ENCODE results near the gene CLEC16A.

Gene CLEC16A

GRCh38 chr16:11178424-11178823 lies 234.1 kb downstream of the CLEC16A start:
- TF ChIP-seq CEBPB (IDR thresholded peaks at IDR 0.05): no peak
- TF ChIP-seq TEAD4 (IDR thresholded peaks at IDR 0.05): no peak
- TF ChIP-seq RAD21 (IDR thresholded peaks at IDR 0.05; ENCODE audit: low read depth): no peak
- no peak for TF ChIP-seq FOXM1 (IDR thresholded peaks at IDR 0.05; ENCODE audit: borderline replicate concordance, low read depth)
- TF ChIP-seq TAF1 (IDR thresholded peaks at IDR 0.05; ENCODE audit: low read depth): no peak
- TF ChIP-seq MAX (IDR thresholded peaks at IDR 0.05): no peak
- TF ChIP-seq CREB1 (IDR thresholded peaks at IDR 0.05; ENCODE audit: low read depth): no peak
- no peak for TF ChIP-seq REST (IDR thresholded peaks at IDR 0.05; ENCODE audit: low read depth)
- no peak for TF ChIP-seq USF1 (IDR thresholded peaks at IDR 0.05)
- no peak for TF ChIP-seq ZBTB7A (IDR thresholded peaks at IDR 0.05; ENCODE audit: low read depth)
- TF ChIP-seq YY1 (IDR thresholded peaks at IDR 0.05; ENCODE audit: low read depth): no peak
- TF ChIP-seq NFIC (IDR thresholded peaks at IDR 0.05): no peak
- TF ChIP-seq EP300 (IDR thresholded peaks at IDR 0.05; ENCODE audit: borderline replicate concordance): no peak
- no peak for TF ChIP-seq TCF12 (IDR thresholded peaks at IDR 0.05; ENCODE audit: low read depth)
- no peak for TF ChIP-seq EGR1 (IDR thresholded peaks at IDR 0.05)

- TF ChIP-seq CREB1 (IDR thresholded peaks at IDR 0.05; ENCODE audit: low read depth) (no peak), EGR1 (IDR thresholded peaks at IDR 0.05) (no peak), ZBTB7A (IDR thresholded peaks at IDR 0.05; ENCODE audit: low read depth) (no peak)
These were observed 235.2 kb downstream of the CLEC16A start for GRCh38 chr16:11179574-11179973.

- TF ChIP-seq TCF12 (IDR thresholded peaks at IDR 0.05; ENCODE audit: low read depth) (no peak), RAD21 (IDR thresholded peaks at IDR 0.05; ENCODE audit: low read depth) (no peak), CREB1 (IDR thresholded peaks at IDR 0.05; ENCODE audit: low read depth) (no peak), USF1 (IDR thresholded peaks at IDR 0.05) (no peak), TAF1 (IDR thresholded peaks at IDR 0.05; ENCODE audit: low read depth) (no peak), FOXM1 (IDR thresholded peaks at IDR 0.05; ENCODE audit: borderline replicate concordance, low read depth) (no peak), MAX (IDR thresholded peaks at IDR 0.05) (no peak), NFIC (IDR thresholded peaks at IDR 0.05) (no peak)
These were observed 236.1 kb downstream of the CLEC16A start for GRCh38 chr16:11180489-11180888.

- TF ChIP-seq TEAD4 (IDR thresholded peaks at IDR 0.05): no peak
- TF ChIP-seq NFIC (IDR thresholded peaks at IDR 0.05): no peak
- no peak for TF ChIP-seq TCF12 (IDR thresholded peaks at IDR 0.05; ENCODE audit: low read depth)
- TF ChIP-seq CEBPB (IDR thresholded peaks at IDR 0.05): no peak
- no peak for TF ChIP-seq USF1 (IDR thresholded peaks at IDR 0.05)
- no peak for TF ChIP-seq MAX (IDR thresholded peaks at IDR 0.05)
- no peak for TF ChIP-seq EP300 (IDR thresholded peaks at IDR 0.05; ENCODE audit: borderline replicate concordance)
- no peak for TF ChIP-seq RAD21 (IDR thresholded peaks at IDR 0.05; ENCODE audit: low read depth)
- TF ChIP-seq EGR1 (IDR thresholded peaks at IDR 0.05): no peak
These were observed 237.0 kb downstream of the CLEC16A start for GRCh38 chr16:11181242-11181898.

- TF ChIP-seq FOXM1 (IDR thresholded peaks at IDR 0.05; ENCODE audit: borderline replicate concordance, low read depth) (no peak), EP300 (IDR thresholded peaks at IDR 0.05; ENCODE audit: borderline replicate concordance) (no peak), CREB1 (IDR thresholded peaks at IDR 0.05; ENCODE audit: low read depth) (no peak), TAF1 (IDR thresholded peaks at IDR 0.05; ENCODE audit: low read depth) (no peak), TCF12 (IDR thresholded peaks at IDR 0.05; ENCODE audit: low read depth) (no peak), REST (IDR thresholded peaks at IDR 0.05; ENCODE audit: low read depth) (no peak)
These were observed 237.5 kb downstream of the CLEC16A start for GRCh38 chr16:11181899-11182279.

GRCh38 chr16:11182411-11182810 lies 238.0 kb downstream of the CLEC16A start:
- TF ChIP-seq TAF1 (IDR thresholded peaks at IDR 0.05; ENCODE audit: low read depth): no peak
- no peak for TF ChIP-seq ZBTB7A (IDR thresholded peaks at IDR 0.05; ENCODE audit: low read depth)
- no peak for TF ChIP-seq TCF12 (IDR thresholded peaks at IDR 0.05; ENCODE audit: low read depth)
- TF ChIP-seq YY1 (IDR thresholded peaks at IDR 0.05; ENCODE audit: low read depth): no peak
- TF ChIP-seq FOXM1 (IDR thresholded peaks at IDR 0.05; ENCODE audit: borderline replicate concordance, low read depth): no peak
- TF ChIP-seq EP300 (IDR thresholded peaks at IDR 0.05; ENCODE audit: borderline replicate concordance): no peak
- no peak for TF ChIP-seq NFIC (IDR thresholded peaks at IDR 0.05)
- no peak for TF ChIP-seq CREB1 (IDR thresholded peaks at IDR 0.05; ENCODE audit: low read depth)
- TF ChIP-seq CEBPB (IDR thresholded peaks at IDR 0.05): no peak
- TF ChIP-seq RAD21 (IDR thresholded peaks at IDR 0.05; ENCODE audit: low read depth): no peak
- no peak for TF ChIP-seq USF1 (IDR thresholded peaks at IDR 0.05)
- TF ChIP-seq REST (IDR thresholded peaks at IDR 0.05; ENCODE audit: low read depth): no peak
- TF ChIP-seq MAX (IDR thresholded peaks at IDR 0.05): no peak
- TF ChIP-seq EGR1 (IDR thresholded peaks at IDR 0.05): no peak
- no peak for TF ChIP-seq TEAD4 (IDR thresholded peaks at IDR 0.05)
